OCI-LY7 (cell line): Measurements from ENCODE around the gene ABR. TPM values are rescaled to one million over a fixed set of nuclear protein-coding genes. Genes with fewer than 3 reads are reported as not detected.

Experiments used
- BruUV-seq: library from RNA; stranded (reverse); fragments of 400-500 nt; replicated peaks from 2 replicates; lab custom pipeline; 2021; lab: Mats Ljungman, UMichigan
- CTCF ChIA-PET: fragments of 300-600 bp; sonication (Branson Sonifier 250); formaldehyde crosslinking; loops from one replicate; lab custom pipeline; 2022; ENCODE audit warnings: antibody characterized with exemption; ENCODE audit not compliant: unreplicated experiment; lab: Charles Lee
- POLR2A ChIA-PET: fragments of 300-600 bp; sonication (Branson Sonifier 250); formaldehyde crosslinking; loops from one replicate; lab custom pipeline; 2022; ENCODE audit warnings: antibody characterized with exemption; lab: Charles Lee
- DNase-seq: peaks from one replicate; pipeline ENCODE4 v3.0.0-alpha.2; 2015; ENCODE audit warnings: low spot score
- H2AFZ ChIP-seq: fragments of 200-600 bp; sonication (generic), shearing (Covaris generic); 2 replicates; pipeline ENCODE4 v1.6.1; 2014; ENCODE audit warnings: mild to moderate bottlenecking, antibody characterized with exemption, low read length, moderate library complexity
- H3K27ac ChIP-seq: fragments of 200-600 bp; sonication (generic); 2 replicates; pipeline ENCODE4 v1.5.1; 2014; ENCODE audit warnings: mixed run types, low read depth, mild to moderate bottlenecking, moderate library complexity, low read length, inconsistent platforms; ENCODE audit not compliant: poor library complexity, severe bottlenecking
- H3K36me3 ChIP-seq: fragments of 200-600 bp; sonication (generic); 2 replicates; pipeline ENCODE4 v1.6.1; 2014; ENCODE audit warnings: mild to moderate bottlenecking, antibody characterized with exemption, low read length, moderate library complexity, mixed read lengths; ENCODE audit not compliant: insufficient read depth
- H3K4me1 ChIP-seq: fragments of 200-600 bp; sonication (generic); 2 replicates; pipeline ENCODE4 v1.5.1; 2014; ENCODE audit warnings: mild to moderate bottlenecking, low read length; ENCODE audit not compliant: insufficient read depth, poor library complexity, severe bottlenecking
- H3K4me2 ChIP-seq: fragments of 200-600 bp; sonication (generic); 2 replicates; pipeline ENCODE4 v1.6.1; 2014; ENCODE audit warnings: mild to moderate bottlenecking, low read length
- H3K4me3 ChIP-seq: fragments of 200-600 bp; sonication (generic); 2 replicates; pipeline ENCODE4 v1.5.1; 2014; ENCODE audit warnings: mild to moderate bottlenecking, low read depth, low read length; ENCODE audit not compliant: poor library complexity, severe bottlenecking
- H3K79me2 ChIP-seq: fragments of 200-600 bp; sonication (generic); 2 replicates; pipeline ENCODE4 v1.6.1; 2016; ENCODE audit warnings: low read depth, mild to moderate bottlenecking, low read length, moderate library complexity, mixed read lengths; ENCODE audit not compliant: insufficient read depth
- H3K9me2 ChIP-seq: fragments of 200-600 bp; sonication (generic); 2 replicates; pipeline ENCODE4 v1.6.1; 2016; ENCODE audit warnings: mild to moderate bottlenecking, low read length, mixed read lengths; ENCODE audit not compliant: insufficient read depth
- H3K9me3 ChIP-seq: fragments of 200-600 bp; sonication (generic); 2 replicates; pipeline ENCODE4 v1.6.1; 2014; ENCODE audit warnings: mild to moderate bottlenecking, mixed run types, low read length, mixed read lengths
- H4K20me1 ChIP-seq: fragments of 200-600 bp; sonication (generic); 2 replicates; pipeline ENCODE4 v1.6.1; 2014; ENCODE audit warnings: mild to moderate bottlenecking, antibody characterized with exemption, low read length, moderate library complexity, mixed read lengths; ENCODE audit not compliant: insufficient read depth
- CTCF ChIP-seq: fragments of 200-600 bp; sonication (generic); conservative IDR thresholded peaks from 2 replicates; pipeline ENCODE4 v1.5.1; 2014; ENCODE audit warnings: mild to moderate bottlenecking, antibody characterized with exemption, low read length, moderate library complexity, mixed read lengths
- EZH2phosphoT487 ChIP-seq: fragments of 200-600 bp; sonication (generic); IDR thresholded peaks from 2 replicates; pipeline ENCODE4 v1.6.1; 2018; ENCODE audit warnings: low read depth, borderline replicate concordance, mild to moderate bottlenecking, mixed run types, antibody characterized with exemption, low read length, moderate library complexity, mixed read lengths
- intact Hi-C: fragments of 100-400 bp; cut with micrococcal nuclease; formaldehyde crosslinking; loops from one replicate; pipeline ENCODE4 v1.10.0; 2022; ENCODE audit not compliant: unreplicated experiment
- total RNA-seq, 2 experiments: library from RNA; depleted of rRNA in 1 of 2; stranded (reverse); fragments of >200 nt in 1 of 2; shearing (Covaris generic) in 1 of 2; gene quantifications; 2 replicates each; pipeline ENCODE4 v1.2.3, GENCODE V29; 2014 to 2022

Gene ABR
- total RNA-seq, 2 experiments from 2014 or later = 164 to 181 TPM

GRCh38 chr17:956905-957304 is 222.9 kb downstream of the ABR start:
- no peaks in the 10 kb centered on the region for H3K36me3 ChIP-seq
- H3K4me3 ChIP-seq = no peak overlapping the region
- H2AFZ ChIP-seq = no peak overlapping the region
- POLR2A ChIA-PET = no interaction called here
- CTCF ChIA-PET = interaction anchor here (0.6 kb wide), 1 partner anchor 132 kb away, joined by 6 read pairs; no protein-coding TSS in a partner anchor
- H3K27ac ChIP-seq = no peak overlapping the region
- TF ChIP-seq CTCF = no peak
- TF ChIP-seq EZH2phosphoT487 = no peak
- no peaks in the 10 kb centered on the region for H3K9me2 ChIP-seq
- no TSS peak for BruUV-seq
- intact Hi-C loops = no loop called here
- DNase-seq = no peak
- no peaks in the 10 kb centered on the region for H4K20me1 ChIP-seq
- no peak overlapping the region for H3K4me2 ChIP-seq
- no peaks in the 10 kb centered on the region for H3K9me3 ChIP-seq
- no peaks in the 10 kb centered on the region for H3K79me2 ChIP-seq
- H3K4me1 ChIP-seq = no peaks in the 10 kb centered on the region

- Histone ChIP-seq H3K4me2 (no peak overlapping the region), H3K9me3 (no peaks in the 10 kb centered on the region), H3K4me3 (no peak overlapping the region), H3K79me2 (no peaks in the 10 kb centered on the region), H3K27ac (no peak overlapping the region), H3K4me1 (no peaks in the 10 kb centered on the region), H3K9me2 (no peaks in the 10 kb centered on the region), H3K36me3 (no peaks in the 10 kb centered on the region), H2AFZ (no peak overlapping the region), H4K20me1 (no peaks in the 10 kb centered on the region)
- no peak for TF ChIP-seq CTCF
- no peak for TF ChIP-seq EZH2phosphoT487
- POLR2A ChIA-PET = interaction anchor here (0.6 kb wide), 1 partner anchor 10 kb away, joined by 3 read pairs; no protein-coding TSS in a partner anchor
- DNase-seq = no peak
- CTCF ChIA-PET = no interaction called here
- intact Hi-C loops = no loop called here
- no TSS peak for BruUV-seq
These were observed 225.2 kb downstream of the ABR start for GRCh38 chr17:954431-955164.

- no peak overlapping the region for H3K27ac ChIP-seq
- no peak overlapping the region for H3K4me2 ChIP-seq
- H2AFZ ChIP-seq = no peak overlapping the region
- H3K4me3 ChIP-seq = no peak overlapping the region
- H3K9me2 ChIP-seq = no peaks in the 10 kb centered on the region
- DNase-seq = no peak
- no peaks in the 10 kb centered on the region for H3K9me3 ChIP-seq
- intact Hi-C loops = no loop called here
- no peak for TF ChIP-seq EZH2phosphoT487
- TF ChIP-seq CTCF = no peak
- BruUV-seq = no TSS peak
- H3K4me1 ChIP-seq = no peaks in the 10 kb centered on the region
- CTCF ChIA-PET = no interaction called here
- no peaks in the 10 kb centered on the region for H3K36me3 ChIP-seq
- no peaks in the 10 kb centered on the region for H4K20me1 ChIP-seq
- POLR2A ChIA-PET = no interaction called here
- H3K79me2 ChIP-seq = no peaks in the 10 kb centered on the region
These were observed 226.0 kb downstream of the ABR start for GRCh38 chr17:953767-954166.
